Chondrocyte (in vitro differentiated cells): Measurements from ENCODE around the gene RPL22. TPM values are rescaled to one million over a fixed set of nuclear protein-coding genes. Genes with fewer than 3 reads are reported as not detected.

Experiments used
- DNase-seq: peaks from one replicate; pipeline ENCODE4 v3.0.0; 2021; ENCODE audit warnings: mixed read lengths, low spot score
- H3K27ac Mint-ChIP-seq: one replicate; pipeline ENCODE4 v1.8.0; 2021; ENCODE audit warnings: mild to moderate bottlenecking, moderate library complexity, mixed read lengths; ENCODE audit not compliant: unreplicated experiment
- H3K27me3 Mint-ChIP-seq: 2 replicates; pipeline ENCODE4 v1.8.0; 2021; ENCODE audit warnings: low read depth, mixed read lengths
- H3K36me3 Mint-ChIP-seq: 2 replicates; pipeline ENCODE4 v1.8.0; 2021; ENCODE audit warnings: low read depth, mixed read lengths
- H3K4me1 Mint-ChIP-seq: 2 replicates; pipeline ENCODE4 v1.8.0; 2021; ENCODE audit warnings: low read depth, mild to moderate bottlenecking, mixed read lengths
- H3K4me3 Mint-ChIP-seq: one replicate; pipeline ENCODE4 v1.8.0; 2021; ENCODE audit warnings: mild to moderate bottlenecking, moderate library complexity, mixed read lengths; ENCODE audit not compliant: unreplicated experiment
- H3K9me3 Mint-ChIP-seq: 2 replicates; pipeline ENCODE4 v1.8.0; 2021; ENCODE audit warnings: low read depth, mixed read lengths
- CTCF ChIP-seq: fragments of 200-600 bp; sonication (generic); IDR thresholded peaks from 2 replicates; pipeline ENCODE4 v1.5.0; 2021; ENCODE audit warnings: antibody characterized with exemption, mild to moderate bottlenecking, moderate library complexity
- total RNA-seq: library from RNA; stranded (reverse); gene quantifications from 3 replicates; pipeline ENCODE4 v1.2.1, GENCODE V29; 2021

RPL22 gene
- total RNA-seq, 1 donor from 2014 or later: 220 TPM

DNA sequence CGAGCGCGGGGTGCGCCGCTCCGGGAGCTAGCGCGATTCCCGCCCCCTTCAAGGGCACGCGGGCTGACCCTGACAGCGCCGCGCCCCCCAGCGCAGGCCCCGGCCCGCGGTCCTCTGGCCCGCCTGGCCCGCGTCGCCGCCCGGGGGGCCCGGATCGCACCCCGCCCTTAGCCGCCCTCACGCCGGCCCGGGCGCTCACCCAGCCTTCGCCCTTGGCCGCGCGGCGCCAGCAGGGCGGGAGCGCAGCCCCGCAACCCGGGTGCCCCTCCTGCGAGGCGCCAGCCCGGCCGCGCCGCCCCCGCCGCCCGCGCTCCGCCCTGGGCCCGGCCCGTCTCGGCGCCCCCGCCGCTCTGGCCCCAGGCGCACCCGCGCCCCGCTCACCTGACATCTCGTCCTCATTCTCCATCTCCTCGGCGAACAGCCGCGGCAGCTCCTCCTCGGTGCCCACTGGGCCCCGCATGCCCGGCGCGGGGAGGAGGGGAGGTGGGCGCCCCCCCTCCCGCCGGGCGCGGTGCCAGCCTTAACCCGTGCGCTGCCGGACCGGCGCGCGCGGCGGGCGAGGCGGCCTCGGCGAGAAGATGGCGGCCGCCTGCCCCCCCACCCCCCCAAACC lies 19.7 kb downstream of the RPL22 start:
- Mint-ChIP-seq H3K27me3 (peaks cover 21% of the 10 kb centered on the region), H3K4me1 (peaks cover 23% of the 10 kb centered on the region)
- no peak for TF ChIP-seq CTCF

DNA sequence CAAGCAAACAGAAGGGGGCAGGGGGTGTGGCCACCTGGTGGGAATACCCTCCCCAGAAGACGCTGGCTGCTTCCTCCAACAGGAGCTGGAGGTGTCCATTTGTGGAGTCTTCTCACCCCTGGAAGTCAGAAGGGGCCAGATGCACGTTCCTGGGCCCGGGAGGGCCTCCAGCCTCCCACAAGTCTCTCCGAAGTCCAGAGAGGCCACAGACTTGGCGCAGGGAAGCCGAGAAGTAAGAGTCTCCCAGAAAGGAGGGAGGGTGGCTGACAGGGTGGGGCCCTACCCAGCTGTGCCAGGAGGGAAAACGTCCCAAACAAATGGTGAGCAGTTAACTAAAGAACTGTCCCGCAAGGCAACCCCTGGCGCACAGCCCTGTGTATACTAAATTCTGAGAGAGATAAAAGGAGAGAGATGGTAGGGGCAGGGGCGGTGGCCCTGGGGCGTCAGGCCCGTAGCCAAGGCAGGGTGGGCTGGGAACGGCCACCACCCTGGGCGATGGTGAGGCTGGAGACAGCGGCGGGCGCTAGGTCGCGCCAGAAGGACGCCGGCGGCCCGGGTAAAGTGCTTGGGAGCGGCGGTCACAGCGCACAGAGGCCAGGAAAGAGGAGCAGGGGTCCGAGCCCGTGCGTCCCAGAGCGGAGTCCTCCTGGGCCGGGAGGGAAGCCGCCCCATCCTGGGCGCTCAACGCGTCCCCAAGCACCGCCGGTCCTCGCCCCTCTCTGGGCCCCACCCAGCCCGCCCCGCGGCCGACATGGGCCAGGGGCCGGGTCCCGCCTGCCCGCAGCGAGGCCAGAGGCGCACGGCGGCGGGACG lies 20.4 kb downstream of the RPL22 start:
- no peak overlapping the region for H3K27ac Mint-ChIP-seq
- no peaks in the 10 kb centered on the region for H3K36me3 Mint-ChIP-seq
- H3K4me3 Mint-ChIP-seq: peak overlapping the region; percentile 60
- TF ChIP-seq CTCF: no peak
- H3K4me1 Mint-ChIP-seq: peaks cover 23% of the 10 kb centered on the region
- H3K9me3 Mint-ChIP-seq: no peaks in the 10 kb centered on the region
- H3K27me3 Mint-ChIP-seq: peaks cover 21% of the 10 kb centered on the region
- DNase-seq: no peak

More for the DNA sequence above, 19.7 kb downstream of the RPL22 start:
- Mint-ChIP-seq H3K27ac (no peak overlapping the region), H3K4me3 (no peak overlapping the region), H3K9me3 (no peaks in the 10 kb centered on the region), H3K36me3 (peaks cover 3% of the 10 kb centered on the region)
- DNase-seq: no peak

GRCh38 chr1:6177681-6178380 lies 21.6 kb downstream of the RPL22 start:
- H3K27ac Mint-ChIP-seq: no peak overlapping the region
- no peaks in the 10 kb centered on the region for H3K9me3 Mint-ChIP-seq
- DNase-seq: no peak
- H3K36me3 Mint-ChIP-seq: no peaks in the 10 kb centered on the region
- H3K27me3 Mint-ChIP-seq: peaks cover 21% of the 10 kb centered on the region
- H3K4me3 Mint-ChIP-seq: no peak overlapping the region
- peaks cover 14% of the 10 kb centered on the region for H3K4me1 Mint-ChIP-seq
- TF ChIP-seq CTCF: no peak

- no peak for DNase-seq
- H3K27ac Mint-ChIP-seq: no peak overlapping the region
Observed at GRCh38 chr1:6176779-6177178, 22.6 kb downstream of the RPL22 start.

More at GRCh38 chr1:6176779-6177178, 22.6 kb downstream of the RPL22 start:
- no peaks in the 10 kb centered on the region for H3K36me3 Mint-ChIP-seq
- H3K27me3 Mint-ChIP-seq: peaks cover 21% of the 10 kb centered on the region
- H3K4me3 Mint-ChIP-seq: no peak overlapping the region
- no peak for TF ChIP-seq CTCF
- H3K9me3 Mint-ChIP-seq: no peaks in the 10 kb centered on the region
- peaks cover 14% of the 10 kb centered on the region for H3K4me1 Mint-ChIP-seq
